PFSK-1 (cell line): ENCODE results near the gene ZC3H12A.

ENCODE experiments used
- FOXP2 ChIP-seq: optimal IDR thresholded peaks from 2 replicates; pipeline ENCODE3; 2011; ENCODE audit warnings: borderline replicate concordance, control low read depth, inconsistent platforms; ENCODE audit not compliant: insufficient read depth; ENCODE audit errors: extremely low read length, extremely low read depth
- POLR2AphosphoS5 ChIP-seq: IDR thresholded peaks from 2 replicates; pipeline ENCODE4 v1.6.1; 2012; ENCODE audit warnings: low read depth, mild to moderate bottlenecking, control low read depth, low read length, moderate library complexity
- REST ChIP-seq, 2 experiments: IDR thresholded peaks; 2 replicates each; pipeline versions ENCODE4 v1.6.1 to v1.8.0; 2011 to 2012; ENCODE audit warnings: low read depth in 2 of 2, low read length in 2 of 2, control low read depth in 1 of 2, inconsistent platforms in 1 of 2, mild to moderate bottlenecking in 1 of 2, moderate library complexity in 1 of 2; ENCODE audit not compliant: insufficient read depth in 1 of 2
- SIN3A ChIP-seq: IDR thresholded peaks from 2 replicates; pipeline ENCODE4 v1.6.1; 2012; ENCODE audit warnings: mild to moderate bottlenecking, low read length, moderate library complexity, borderline replicate concordance; ENCODE audit not compliant: insufficient read depth
- TAF1 ChIP-seq: IDR thresholded peaks from 2 replicates; pipeline ENCODE4 v1.6.1; 2012; ENCODE audit warnings: low read length, control low read depth, borderline replicate concordance; ENCODE audit not compliant: insufficient read depth

DNA sequence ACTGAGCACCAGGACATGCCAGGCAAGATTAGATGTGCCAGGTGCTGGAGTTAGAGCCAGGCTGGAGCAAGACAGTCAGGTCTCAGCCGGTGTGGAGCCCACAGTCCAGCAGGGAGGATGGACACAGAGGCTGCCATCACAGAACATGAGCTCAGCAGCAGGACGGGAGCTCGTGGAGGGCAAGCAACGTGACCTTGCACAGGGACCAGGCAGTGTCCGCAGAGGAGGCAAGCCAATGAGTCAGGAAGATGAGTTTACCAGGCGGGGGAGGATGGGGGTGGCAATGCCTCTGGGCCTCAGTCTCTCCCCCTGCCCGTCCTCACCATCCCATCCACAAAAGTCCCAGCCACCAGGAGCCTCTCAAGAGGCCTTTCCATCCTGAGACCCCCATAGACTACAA, 20.7 kb upstream of the ZC3H12A start:
- no peak for TF ChIP-seq POLR2AphosphoS5
- TF ChIP-seq REST (IDR thresholded peaks at IDR 0.05; ENCODE audit: insufficient read depth in 1 of 2, low read depth in 2 of 2, low read length in 2 of 2), result no peak
- no peak for TF ChIP-seq TAF1
- no peak for TF ChIP-seq FOXP2
- TF ChIP-seq SIN3A, result no peak
